Muscle of leg (tissue), 11 donors: ENCODE data around the gene LPAR4. TPM values are rescaled to one million over a fixed set of nuclear protein-coding genes. Genes with fewer than 3 reads are reported as not detected.
A peak's percentile ranks its signal among the peaks of the same experiment; 100 is the strongest.
"Not testable (repeated sequence)": the region's sequence is repeated elsewhere in the genome, so short reads cannot be mapped to it uniquely, and the experiment has no call there.

ENCODE experiments used
- DNase-seq: peaks from one replicate; pipeline ENCODE4 v3.0.0; 2013
- H3K27ac ChIP-seq: one replicate; pipeline ENCODE4 v1.5.1; 2013; ENCODE audit warnings: mild to moderate bottlenecking, low read length, control low read depth
- H3K27me3 ChIP-seq: one replicate; pipeline ENCODE4 v1.6.1; 2013; ENCODE audit warnings: low read length; ENCODE audit not compliant: control insufficient read depth, insufficient read depth
- H3K36me3 ChIP-seq: one replicate; pipeline ENCODE4 v1.6.1; 2013; ENCODE audit warnings: low read length; ENCODE audit not compliant: control insufficient read depth, insufficient read depth
- H3K4me1 ChIP-seq: one replicate; pipeline ENCODE4 v1.6.1; 2013; ENCODE audit warnings: low read length; ENCODE audit not compliant: control insufficient read depth, insufficient read depth
- H3K4me3 ChIP-seq: one replicate; pipeline ENCODE4 v1.5.1; 2013; ENCODE audit warnings: low read length, control low read depth
- H3K9me3 ChIP-seq: replicated peaks from 2 replicates; pipeline ENCODE4 v1.6.1; 2013; ENCODE audit warnings: low read depth, low read length; ENCODE audit not compliant: control insufficient read depth
- WGBS: methylation state at CpG from one replicate; pipeline ENCODE4 v1.1.5; 2013; ENCODE audit warnings: missing lambda C conversion rate; ENCODE audit not compliant: insufficient coverage; 5-methylcytosine and 5-hydroxymethylcytosine counted together
- polyA plus RNA-seq, 8 donors: library from polyadenylated mRNA; unstranded; fragments of 120-200 nt; gene quantifications; one replicate each; pipeline versions ENCODE4 v1.2.1 to v1.2.3, GENCODE V29; 2013; ENCODE audit warnings: inconsistent platforms in 1 of 8, low replicate concordance in 1 of 8; ENCODE audit not compliant: insufficient read length in 8 of 8, insufficient read depth in 1 of 8
- total RNA-seq: library from RNA; stranded (reverse); fragments of 120-200 nt; gene quantifications from one replicate; pipeline ENCODE4 v1.2.4, GENCODE V29; 2013

LPAR4 gene
- total and polyA plus RNA-seq, 9 donors = 21.0 to 46.2 (median 39.1) TPM

DNA sequence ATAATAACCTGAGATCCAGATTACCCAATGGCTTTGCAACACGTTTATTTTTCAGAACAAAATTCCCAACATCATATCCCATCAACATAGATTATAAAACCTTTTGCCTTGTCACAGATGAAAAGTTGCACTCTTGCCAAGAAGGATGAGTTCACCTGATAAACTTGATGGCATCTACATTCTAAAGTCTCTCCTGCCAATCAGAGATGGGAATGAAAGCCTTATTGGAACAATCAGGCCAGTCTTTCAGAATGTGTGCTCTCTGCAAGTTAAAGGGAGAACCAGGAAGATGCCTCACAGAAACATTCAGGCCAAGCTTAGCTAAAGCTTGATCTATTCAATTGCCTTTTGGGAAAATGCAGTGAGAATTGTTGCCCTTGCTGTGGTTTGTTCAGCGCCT lies 1.3 kb downstream of the LPAR4 start:
- no peaks in the 10 kb centered on the region for H3K36me3 ChIP-seq
- DNase-seq = peak; percentile 41
- H3K4me3 ChIP-seq = peak overlapping the region; percentile 50
- WGBS = 0% methylated on average over 1 of the region's 2 CpGs
- peak overlapping the region; percentile 56 for H3K27ac ChIP-seq
- H3K4me1 ChIP-seq = peaks cover 2% of the 10 kb centered on the region
- H3K27me3 ChIP-seq = peaks cover 4% of the 10 kb centered on the region
- no peaks in the 10 kb centered on the region for H3K9me3 ChIP-seq

DNA sequence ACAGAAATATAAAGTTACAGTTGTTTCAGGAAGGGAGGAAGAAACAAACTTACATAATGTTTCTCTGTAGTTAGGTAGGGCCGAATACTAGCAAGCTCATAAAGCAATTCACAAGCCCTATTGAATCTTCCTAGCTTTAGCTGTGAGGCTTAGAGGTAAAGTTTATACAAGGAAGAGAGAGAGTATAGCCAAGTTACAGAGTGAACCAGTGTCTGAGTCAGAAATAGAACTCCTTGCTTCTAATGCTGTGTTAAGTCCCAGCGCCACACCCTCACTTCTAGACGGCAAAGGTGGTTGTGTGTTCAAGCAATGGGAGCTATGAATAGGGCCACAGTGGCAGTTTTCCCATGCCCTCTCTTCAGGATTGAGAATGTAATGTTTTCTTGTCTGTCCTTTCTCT lies 6.1 kb downstream of the LPAR4 start:
- H3K4me3 ChIP-seq = no peak overlapping the region
- no peaks in the 10 kb centered on the region for H3K27me3 ChIP-seq
- H3K4me1 ChIP-seq = peaks cover 2% of the 10 kb centered on the region
- H3K27ac ChIP-seq = no peak overlapping the region
- H3K9me3 ChIP-seq = no peaks in the 10 kb centered on the region
- peaks cover 8% of the 10 kb centered on the region for H3K36me3 ChIP-seq
- no CpG with 5 or more reads among the region's 3 CpGs for whole genome bisulfite sequencing
- no peak for DNase-seq

DNA sequence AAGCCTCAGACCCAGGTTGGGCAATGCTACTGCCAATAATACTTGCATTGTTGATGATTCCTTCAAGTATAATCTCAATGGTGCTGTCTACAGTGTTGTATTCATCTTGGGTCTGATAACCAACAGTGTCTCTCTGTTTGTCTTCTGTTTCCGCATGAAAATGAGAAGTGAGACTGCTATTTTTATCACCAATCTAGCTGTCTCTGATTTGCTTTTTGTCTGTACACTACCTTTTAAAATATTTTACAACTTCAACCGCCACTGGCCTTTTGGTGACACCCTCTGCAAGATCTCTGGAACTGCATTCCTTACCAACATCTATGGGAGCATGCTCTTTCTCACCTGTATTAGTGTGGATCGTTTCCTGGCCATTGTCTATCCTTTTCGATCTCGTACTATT lies 7.4 kb downstream of the LPAR4 start:
- H3K4me3 ChIP-seq = no peak overlapping the region
- H3K4me1 ChIP-seq = peaks cover 2% of the 10 kb centered on the region
- H3K27me3 ChIP-seq = no peaks in the 10 kb centered on the region
- peak; percentile 24 for DNase-seq
- WGBS = 57% methylated on average over 1 of the region's 5 CpGs
- H3K36me3 ChIP-seq = peaks cover 15% of the 10 kb centered on the region
- H3K9me3 ChIP-seq = no peaks in the 10 kb centered on the region
- H3K27ac ChIP-seq = no peak overlapping the region

DNA sequence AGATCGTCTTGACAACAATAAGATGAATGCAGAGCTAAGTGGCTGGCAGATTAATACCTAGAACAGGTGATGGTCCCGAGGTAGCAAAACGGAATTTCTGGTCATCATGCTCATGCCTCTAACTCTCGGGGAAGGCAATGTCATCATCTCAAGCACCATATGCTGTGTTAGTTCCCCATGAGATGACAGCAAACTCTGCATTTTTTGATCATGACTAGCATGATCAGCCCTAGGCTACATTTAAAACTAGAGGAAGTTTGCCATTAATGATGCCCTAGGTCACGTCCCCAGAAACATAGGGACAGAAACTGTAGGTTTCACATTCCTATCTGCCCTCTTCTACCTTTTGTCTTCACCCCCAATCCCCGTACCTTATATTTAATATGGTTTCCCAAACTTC lies 11.6 kb downstream of the LPAR4 start:
- no peaks in the 10 kb centered on the region for H3K9me3 ChIP-seq
- DNase-seq = no peak
- H3K27me3 ChIP-seq = no peaks in the 10 kb centered on the region
- WGBS = 74% methylated on average over 5 of the region's 6 CpGs
- H3K36me3 ChIP-seq = peaks cover 15% of the 10 kb centered on the region
- no peak overlapping the region for H3K4me3 ChIP-seq
- no peak overlapping the region for H3K27ac ChIP-seq
- no peaks in the 10 kb centered on the region for H3K4me1 ChIP-seq

DNA sequence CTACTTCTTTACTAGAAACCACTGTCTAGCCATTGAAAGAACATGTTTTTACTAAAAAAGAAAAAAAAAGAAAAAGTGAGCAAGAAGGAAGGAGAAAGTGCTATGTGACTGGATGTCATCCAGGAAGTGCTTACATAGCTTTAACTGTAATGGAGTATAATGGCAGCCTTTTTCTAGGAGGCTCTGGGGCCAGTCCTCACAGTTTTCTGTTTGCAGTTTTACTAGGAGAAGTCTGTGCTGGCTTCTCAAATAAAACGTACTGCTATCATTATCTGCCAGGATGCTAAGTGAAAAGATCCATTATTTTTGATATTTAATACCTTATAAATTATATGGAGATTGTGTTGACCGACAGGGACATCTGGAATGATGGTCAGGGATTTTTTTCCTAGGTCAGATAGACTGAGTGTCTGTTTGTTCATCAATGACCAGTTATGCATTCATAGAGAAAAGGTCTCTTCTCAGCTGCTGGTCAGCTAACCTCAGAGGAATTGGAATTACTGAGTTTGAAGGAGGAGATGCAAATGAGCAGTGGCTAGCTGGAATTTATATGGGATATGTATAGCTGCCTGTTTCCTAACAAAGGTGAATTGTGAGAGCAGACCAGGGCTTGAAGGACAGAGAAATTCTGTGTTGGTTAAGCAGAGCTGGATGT lies 21.7 kb downstream of the LPAR4 start:
- WGBS = 33% methylated on average over 1 of the region's 2 CpGs
- Histone ChIP-seq H3K4me3 (no peak overlapping the region), H3K9me3 (no peaks in the 10 kb centered on the region), H3K36me3 (no peaks in the 10 kb centered on the region), H3K27ac (peak overlapping the region; percentile 78), H3K4me1 (no peaks in the 10 kb centered on the region), H3K27me3 (peaks cover 2% of the 10 kb centered on the region)
- DNase-seq = peak; percentile 54

DNA sequence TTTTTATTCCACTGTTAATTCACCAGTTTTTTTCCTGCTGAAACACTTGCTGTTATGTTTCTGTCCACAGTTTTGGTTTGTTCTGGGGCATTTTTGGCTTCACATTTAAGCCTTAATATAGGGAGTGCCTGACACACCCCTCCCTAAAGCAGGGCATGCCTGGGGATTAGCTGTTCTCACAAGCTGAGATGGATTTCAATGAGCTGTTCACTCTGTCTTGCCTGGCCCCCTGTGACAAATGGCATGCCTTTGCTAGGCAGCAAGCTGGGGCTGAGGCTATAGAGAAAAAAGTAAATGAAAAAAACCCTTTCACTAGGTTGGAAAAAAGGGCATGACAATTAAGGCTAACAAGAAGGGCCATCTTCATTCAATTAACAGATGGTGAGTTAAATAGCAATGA lies 22.4 kb downstream of the LPAR4 start:
- H3K4me3 ChIP-seq = no peak overlapping the region
- peaks cover 2% of the 10 kb centered on the region for H3K27me3 ChIP-seq
- no peaks in the 10 kb centered on the region for H3K4me1 ChIP-seq
- H3K9me3 ChIP-seq = no peaks in the 10 kb centered on the region
- H3K36me3 ChIP-seq = no peaks in the 10 kb centered on the region
- peak; percentile 76 for DNase-seq
- peak overlapping the region; percentile 78 for H3K27ac ChIP-seq

DNA sequence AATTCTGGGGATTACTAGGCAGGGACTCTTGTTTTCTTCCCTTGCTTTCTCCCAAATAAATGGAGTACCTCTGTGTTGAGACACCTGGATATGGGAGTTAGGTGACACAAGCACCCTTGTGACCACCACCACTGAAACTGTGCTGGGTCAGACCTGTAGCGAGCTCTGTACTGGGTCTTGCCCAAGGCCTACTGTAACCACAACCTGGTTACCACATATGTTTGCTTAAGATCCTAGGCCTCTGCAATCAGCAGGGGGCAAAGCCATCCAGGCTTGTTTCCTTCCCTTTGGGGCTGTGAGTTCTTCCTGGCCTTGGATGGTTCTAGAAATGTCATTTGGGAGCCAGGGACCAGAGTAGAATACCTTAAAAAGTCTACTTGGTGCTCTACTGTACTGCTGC lies 49.4 kb downstream of the LPAR4 start:
- H3K9me3 ChIP-seq = peaks cover 5% of the 10 kb centered on the region
- peaks cover 4% of the 10 kb centered on the region for H3K27me3 ChIP-seq
- H3K4me3 ChIP-seq = no peak overlapping the region
- H3K27ac ChIP-seq = no peak overlapping the region
- no CpG with 5 or more reads among the region's 1 CpG for WGBS
- no peaks in the 10 kb centered on the region for H3K4me1 ChIP-seq
- no peak for DNase-seq
- H3K36me3 ChIP-seq = no peaks in the 10 kb centered on the region

DNA sequence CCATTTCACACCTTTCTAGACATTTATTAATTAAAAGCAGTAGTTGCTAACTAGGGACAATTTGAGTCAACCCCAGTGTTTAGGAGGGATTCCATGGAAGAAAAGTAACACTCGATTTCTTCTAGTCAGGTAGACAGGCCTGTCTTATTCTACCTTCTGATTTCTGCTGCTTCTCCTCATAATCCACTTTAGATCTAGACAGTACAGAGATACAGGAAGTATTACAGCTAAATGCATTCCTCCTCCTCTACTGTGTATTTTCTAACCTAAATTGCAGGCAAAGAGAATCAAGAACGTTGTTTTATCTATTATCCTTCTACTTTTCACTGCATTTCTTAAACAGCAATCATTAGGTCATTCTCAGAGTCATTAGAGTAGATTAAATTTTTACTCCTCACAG lies 52.6 kb downstream of the LPAR4 start:
- no CpG with 5 or more reads among the region's 2 CpGs for WGBS
- Histone ChIP-seq H3K9me3 (peaks cover 5% of the 10 kb centered on the region), H3K4me3 (no peak overlapping the region), H3K27me3 (peaks cover 4% of the 10 kb centered on the region), H3K36me3 (no peaks in the 10 kb centered on the region), H3K4me1 (no peaks in the 10 kb centered on the region), H3K27ac (no peak overlapping the region)
- no peak for DNase-seq

DNA sequence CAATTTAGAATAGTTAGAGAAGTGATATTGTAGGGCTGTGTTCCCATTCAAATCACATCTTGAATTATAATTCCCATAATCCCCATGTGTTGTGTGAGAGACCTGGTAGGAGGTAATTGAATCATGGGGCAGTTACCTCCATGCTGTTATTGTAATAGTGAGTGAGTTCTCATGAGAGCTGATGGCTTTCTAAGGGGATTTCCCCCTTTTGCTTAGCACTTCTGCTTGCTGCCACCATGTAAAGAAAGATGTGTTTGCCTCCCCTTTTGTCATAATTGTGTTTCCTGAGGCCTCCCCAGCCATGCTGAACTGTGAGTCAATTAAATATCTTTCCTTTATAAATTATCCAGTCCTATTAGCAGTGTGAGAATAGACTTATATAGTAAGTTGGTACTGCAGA lies 53.2 kb downstream of the LPAR4 start:
- no peak for DNase-seq
- Histone ChIP-seq H3K4me1 (no peaks in the 10 kb centered on the region), H3K4me3 (no peak overlapping the region), H3K27me3 (peaks cover 3% of the 10 kb centered on the region), H3K27ac (no peak overlapping the region), H3K9me3 (peaks cover 5% of the 10 kb centered on the region), H3K36me3 (no peaks in the 10 kb centered on the region)

DNA sequence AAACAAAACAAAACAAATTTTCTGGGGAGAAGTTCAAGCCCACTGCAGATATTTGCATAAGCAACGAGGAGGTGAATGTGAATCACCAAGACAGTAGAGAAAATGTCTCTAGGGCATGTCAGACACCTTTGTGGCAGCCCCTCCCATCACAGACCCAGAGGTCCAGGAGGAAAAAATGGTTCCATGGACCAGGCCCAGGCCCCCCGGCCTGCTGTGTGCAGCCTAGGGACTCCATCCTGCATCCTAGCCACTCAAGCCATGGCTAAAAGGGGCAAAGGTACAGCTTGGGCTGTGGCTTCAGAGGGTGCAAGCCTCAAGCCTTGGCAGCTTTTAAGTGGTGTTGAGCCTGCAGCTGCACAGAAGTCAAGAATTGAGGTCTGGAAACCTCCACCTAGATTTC lies 54.0 kb downstream of the LPAR4 start:
- WGBS = no CpG with 5 or more reads among the region's 2 CpGs
- Histone ChIP-seq H3K4me3 (no peak overlapping the region), H3K4me1 (no peaks in the 10 kb centered on the region), H3K27ac (no peak overlapping the region), H3K9me3 (peaks cover 5% of the 10 kb centered on the region), H3K27me3 (peaks cover 3% of the 10 kb centered on the region), H3K36me3 (no peaks in the 10 kb centered on the region)
- DNase-seq = no peak

DNA sequence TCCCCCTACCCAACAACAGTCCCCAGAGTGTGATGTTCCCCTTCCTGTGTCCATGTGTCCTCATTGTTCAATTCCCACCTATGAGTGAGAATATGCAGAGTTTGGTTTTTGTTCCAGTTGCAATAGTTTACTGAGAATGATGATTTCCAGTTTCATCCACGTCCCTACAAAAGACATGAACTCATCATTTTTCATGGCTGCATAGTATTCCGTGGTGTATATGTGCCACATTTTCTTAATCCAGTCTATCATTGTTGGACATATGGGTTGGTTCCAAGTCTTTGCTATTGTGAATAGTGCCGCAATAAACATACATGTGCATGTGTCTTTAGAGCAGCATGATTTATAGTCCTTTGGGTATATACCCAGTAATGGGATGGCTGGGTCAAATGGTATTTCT lies 55.0 kb downstream of the LPAR4 start:
- H3K4me1 ChIP-seq, H3K4me3 ChIP-seq, H3K27ac ChIP-seq, H3K27me3 ChIP-seq, H3K9me3 ChIP-seq, DNase-seq, H3K36me3 ChIP-seq: not testable (repeated sequence)
- no CpG with 5 or more reads among the region's 3 CpGs for WGBS
